Activated naive CD4-positive, alpha-beta T cell (primary cell): Measurements from ENCODE around the gene DDI2.

Experiments
- DNase-seq, 4 experiments: peaks; one replicate each; lab custom pipeline; 2025; lab: John Stamatoyannopoulos, UW

The DDI2 gene

GRCh38 chr1:15605398-15606383 lies 11.6 kb upstream of the DDI2 start:
- no peak for DNase-seq

- no peak for DNase-seq
Measured at GRCh38 chr1:15609631-15610030, 7.6 kb upstream of the DDI2 start.

GRCh38 chr1:15610167-15610566 lies 7.1 kb upstream of the DDI2 start:
- no peak for DNase-seq

GRCh38 chr1:15616373-15617172 lies 685 bp upstream of the DDI2 start:
- no peak for DNase-seq

GRCh38 chr1:15618077-15618654 lies 908 bp downstream of the DDI2 start:
- DNase-seq, result no peak

- DNase-seq, result no peak
Measured at GRCh38 chr1:15618655-15619525, 1.6 kb downstream of the DDI2 start.

GRCh38 chr1:15620155-15620545 lies 2.9 kb downstream of the DDI2 start:
- DNase-seq, result no peak

GRCh38 chr1:15620902-15621682 lies 3.8 kb downstream of the DDI2 start:
- DNase-seq, result no peak

GRCh38 chr1:15621975-15622374 lies 4.7 kb downstream of the DDI2 start:
- DNase-seq, result no peak

GRCh38 chr1:15622712-15623373 lies 5.6 kb downstream of the DDI2 start:
- DNase-seq, result no peak

GRCh38 chr1:15623435-15623834 lies 6.2 kb downstream of the DDI2 start:
- no peak for DNase-seq

GRCh38 chr1:15624133-15624714 lies 7.0 kb downstream of the DDI2 start:
- DNase-seq, result no peak

- DNase-seq, result no peak
Measured at GRCh38 chr1:15625056-15625917, 8.0 kb downstream of the DDI2 start.

- no peak for DNase-seq
Measured at GRCh38 chr1:15626269-15626950, 9.2 kb downstream of the DDI2 start.

- DNase-seq, result no peak
Measured at GRCh38 chr1:15627343-15627988, 10.2 kb downstream of the DDI2 start.

GRCh38 chr1:15628003-15628402 lies 10.7 kb downstream of the DDI2 start:
- no peak for DNase-seq

- no peak for DNase-seq
Measured at GRCh38 chr1:15633756-15634420, 16.6 kb downstream of the DDI2 start.
